Stimulated activated CD4-positive, alpha-beta T cell treated with anti-CD3 and anti-CD28 coated beads, Interleukin-1b, Interleukin-23, amount 100 ng/mL, for 4 hours (primary cell): ENCODE data around the gene CEBPG.

Experiments
- DNase-seq, 2 donors: peaks; one replicate each; pipeline ENCODE4 v3.0.0-alpha.2; 2020; ENCODE audit warnings: low read depth in 2 of 2

The CEBPG gene

DNA sequence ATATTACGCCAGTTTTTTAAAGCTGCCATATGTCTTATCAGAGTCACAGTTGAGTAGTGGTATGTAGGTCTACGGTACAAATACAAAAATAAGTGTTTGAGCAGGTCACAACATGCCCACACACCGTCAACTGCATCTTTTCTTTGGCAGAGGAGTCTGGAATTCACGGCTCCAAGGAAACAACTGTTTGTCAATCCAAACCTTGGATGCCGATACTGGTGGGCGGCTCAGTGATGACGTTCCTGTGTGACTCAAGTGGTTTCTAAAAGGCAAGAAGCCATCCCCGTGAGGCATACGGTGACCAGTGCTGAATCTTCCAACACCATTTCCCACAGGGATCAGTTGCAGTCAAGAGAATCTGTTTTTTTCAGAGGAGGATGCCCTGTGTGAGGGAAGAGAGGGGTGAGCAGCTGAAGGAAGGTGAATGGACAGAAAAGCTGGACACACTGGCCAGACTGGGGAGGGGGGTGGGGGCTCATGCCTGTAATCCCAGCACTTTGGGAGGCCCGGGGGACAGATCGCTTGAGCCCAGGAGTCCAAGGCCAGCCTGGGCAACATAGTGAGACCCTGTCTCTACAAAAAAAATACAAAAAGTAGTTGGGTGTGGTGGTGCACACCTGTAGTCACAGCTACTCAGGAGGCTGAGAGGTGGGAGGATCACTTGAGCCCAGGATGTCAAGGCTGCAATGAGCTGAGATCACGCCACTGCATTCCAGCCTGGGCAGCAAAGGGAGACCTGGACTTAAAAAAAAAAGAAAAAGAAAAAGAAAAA is 22.8 kb upstream of the CEBPG start:
- DNase-seq, result no peak

GRCh38 chr19:33355535-33355934 is 18.0 kb upstream of the CEBPG start:
- DNase-seq, result no peak

GRCh38 chr19:33357556-33357955 is 16.0 kb upstream of the CEBPG start:
- no peak for DNase-seq

GRCh38 chr19:33358408-33358807 is 15.1 kb upstream of the CEBPG start:
- no peak for DNase-seq

DNA sequence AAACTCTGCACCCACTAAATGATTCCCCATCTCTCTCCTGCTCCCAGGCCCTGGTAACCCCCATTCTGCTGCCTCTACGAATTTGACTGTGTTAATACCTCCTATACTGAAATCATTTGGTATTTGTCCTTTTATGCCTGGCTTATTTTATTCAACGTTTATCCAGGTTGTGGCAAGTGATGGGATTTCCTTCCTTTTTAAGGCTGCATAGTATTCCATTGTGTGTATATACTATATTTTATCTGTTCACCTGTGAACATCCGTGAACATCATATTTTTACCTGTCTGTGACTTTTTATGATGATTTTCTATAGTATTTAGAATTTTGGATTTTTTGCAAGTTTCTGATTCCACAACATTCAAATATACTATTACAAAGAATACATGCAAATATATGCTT is 13.9 kb upstream of the CEBPG start:
- DNase-seq, result no peak

DNA sequence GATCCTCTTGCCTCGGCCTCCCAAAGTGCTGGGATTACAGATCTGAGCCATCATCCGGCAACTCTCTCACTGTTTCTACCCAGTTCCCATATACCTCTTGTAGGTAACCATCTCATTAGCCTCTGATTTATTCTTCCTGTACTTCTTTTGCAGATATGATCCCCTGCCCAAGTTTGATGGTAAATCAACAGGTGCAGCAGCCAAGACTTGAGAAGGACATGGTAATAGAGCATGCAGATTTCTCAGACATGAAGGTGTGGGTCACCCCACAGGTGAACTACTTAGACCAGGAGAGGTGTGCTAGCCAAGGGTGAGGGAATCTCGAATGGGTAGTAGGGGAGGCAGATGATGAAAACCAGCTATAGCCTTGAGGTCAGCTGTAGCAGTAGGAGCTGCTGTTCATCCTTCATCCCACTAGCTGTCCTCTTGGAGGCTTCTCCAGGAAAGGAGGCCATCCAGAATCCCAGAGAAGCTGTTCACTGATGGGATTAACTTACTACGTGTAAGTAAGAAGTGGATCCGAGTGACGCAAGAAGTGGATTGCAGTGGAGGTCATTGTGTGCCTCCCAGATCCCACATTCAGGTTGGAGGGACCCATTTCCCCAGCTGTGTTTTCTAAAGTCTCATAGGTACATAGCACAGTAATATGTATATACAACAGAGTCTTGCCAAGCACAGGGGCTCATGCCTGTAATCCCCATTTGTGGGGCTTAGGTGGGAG is 10.8 kb upstream of the CEBPG start:
- DNase-seq, result no peak

DNA sequence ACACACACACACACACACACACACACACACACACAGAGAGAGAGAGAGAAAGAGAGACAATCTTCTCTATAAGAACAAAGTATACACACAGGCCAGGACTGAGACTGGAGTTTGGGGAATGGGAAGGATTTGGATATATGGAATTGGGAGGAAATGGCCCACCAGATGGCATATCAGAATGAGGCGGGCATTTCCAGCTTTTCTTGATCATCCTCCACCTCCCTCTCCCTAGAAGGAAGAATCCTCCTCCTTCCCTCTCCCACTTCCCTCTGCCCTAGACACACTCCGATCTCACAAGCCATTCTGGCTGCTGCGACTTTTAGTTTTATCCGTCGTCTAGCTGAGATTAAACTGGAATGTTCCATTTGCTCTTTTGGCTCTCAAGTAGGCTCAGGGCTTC is 10.0 kb upstream of the CEBPG start:
- no peak for DNase-seq

GRCh38 chr19:33365691-33366090 is 7.8 kb upstream of the CEBPG start:
- no peak for DNase-seq

DNA sequence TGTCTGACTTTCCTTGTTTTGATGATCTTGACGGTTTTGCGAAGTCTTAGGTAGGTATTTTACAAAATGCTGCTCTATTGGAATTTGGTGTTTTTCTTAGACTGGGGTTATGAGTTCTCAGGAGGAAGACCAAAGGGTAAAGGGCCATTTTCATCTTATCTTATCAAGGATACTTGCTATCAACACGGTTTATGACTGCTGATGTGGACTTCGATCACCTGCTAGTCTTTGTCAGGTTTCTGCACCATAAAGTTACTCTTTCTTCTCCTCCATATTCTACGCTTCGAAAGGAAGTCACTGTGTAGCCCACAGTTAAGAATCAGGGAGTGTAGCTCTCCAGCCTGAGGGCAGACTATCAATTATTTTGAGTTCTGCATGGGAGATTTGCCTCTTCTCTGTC is 7.4 kb upstream of the CEBPG start:
- no peak for DNase-seq

DNA sequence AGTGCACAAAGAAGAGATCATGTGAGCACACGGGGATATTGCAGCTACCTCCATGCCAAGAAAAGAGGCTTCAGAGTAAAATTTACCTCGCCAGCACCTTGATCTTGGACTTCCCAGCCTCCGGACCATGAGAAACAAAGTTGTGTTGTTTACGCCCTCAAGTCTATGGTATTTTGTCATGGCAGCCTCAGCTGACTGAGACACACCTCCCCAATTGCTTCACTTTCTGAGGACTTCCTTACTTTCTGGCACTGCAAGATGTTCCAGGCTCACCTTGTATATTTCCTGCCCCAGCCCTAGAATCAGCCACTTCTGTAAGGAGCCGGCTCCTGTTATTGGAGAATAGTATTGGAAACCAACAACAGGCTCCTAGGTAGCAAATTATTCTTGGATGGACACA is 6.6 kb upstream of the CEBPG start:
- DNase-seq, result no peak

- no peak for DNase-seq
Measured at GRCh38 chr19:33368074-33368864, 5.2 kb upstream of the CEBPG start.

DNA sequence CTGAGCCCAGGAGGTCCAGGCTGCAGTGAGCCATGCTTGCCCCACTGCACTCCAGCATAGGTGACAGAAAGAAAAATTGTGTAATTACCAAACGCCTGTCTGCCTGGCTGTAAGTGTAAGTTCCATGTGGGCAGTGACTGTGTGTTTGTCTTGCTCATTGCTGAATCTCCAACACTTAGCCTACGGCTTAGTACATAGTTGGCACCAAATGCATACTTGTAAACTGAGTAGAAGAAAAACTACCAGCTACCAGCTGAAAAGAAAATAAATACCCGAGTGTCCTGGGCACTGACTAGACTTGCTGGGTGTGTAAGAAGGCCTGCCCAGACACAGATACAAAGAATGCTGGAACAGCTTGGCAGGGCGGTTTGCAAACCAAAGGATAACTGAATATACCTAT is 2.7 kb upstream of the CEBPG start:
- no peak for DNase-seq

DNA sequence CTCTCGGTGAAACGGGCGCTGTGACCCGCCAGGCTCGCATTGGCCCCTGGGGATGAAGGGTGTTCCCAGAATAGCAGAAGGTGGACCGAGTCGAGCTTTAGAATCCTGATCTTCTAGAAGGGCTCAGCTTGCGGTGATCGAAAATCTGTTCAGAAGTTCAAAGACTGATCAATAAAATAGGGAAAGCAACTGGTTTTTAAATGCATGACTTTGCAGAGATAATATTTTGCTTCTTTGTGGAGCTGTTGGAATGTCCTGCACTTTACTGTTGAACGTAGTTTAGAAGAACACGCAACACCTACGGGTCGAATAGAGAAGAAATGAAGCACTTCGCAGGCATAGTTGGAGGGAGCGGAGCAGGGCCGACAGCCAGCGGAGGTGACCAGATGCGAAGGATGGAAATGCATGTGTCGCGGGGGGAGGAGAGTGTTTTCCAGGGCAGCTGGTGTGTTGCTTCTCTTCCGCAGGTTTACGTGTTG is 766 bp downstream of the CEBPG start:
- DNase-seq, result no peak

GRCh38 chr19:33375156-33375836 is 1.8 kb downstream of the CEBPG start:
- DNase-seq, result no peak

DNA sequence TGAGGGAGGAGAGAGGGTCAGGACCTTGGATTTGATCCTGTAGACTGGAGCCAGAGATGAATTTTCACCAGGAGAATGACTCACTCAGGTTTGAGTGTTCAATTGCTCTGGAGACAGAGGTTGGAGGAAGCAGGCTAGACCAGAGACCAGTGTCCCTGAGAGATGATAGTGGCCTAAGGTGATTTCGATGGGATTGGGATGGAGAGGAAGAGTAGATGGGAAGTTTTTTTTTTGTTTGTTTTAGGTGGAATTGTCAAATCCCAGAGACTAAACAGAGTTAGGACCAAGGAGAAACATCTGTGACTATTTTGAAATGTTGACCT is 2.3 kb downstream of the CEBPG start:
- DNase-seq, result no peak

- DNase-seq, result no peak
Measured at GRCh38 chr19:33376423-33376822, 2.9 kb downstream of the CEBPG start.

- DNase-seq, result no peak
Measured at GRCh38 chr19:33376941-33377557, 3.5 kb downstream of the CEBPG start.

DNA sequence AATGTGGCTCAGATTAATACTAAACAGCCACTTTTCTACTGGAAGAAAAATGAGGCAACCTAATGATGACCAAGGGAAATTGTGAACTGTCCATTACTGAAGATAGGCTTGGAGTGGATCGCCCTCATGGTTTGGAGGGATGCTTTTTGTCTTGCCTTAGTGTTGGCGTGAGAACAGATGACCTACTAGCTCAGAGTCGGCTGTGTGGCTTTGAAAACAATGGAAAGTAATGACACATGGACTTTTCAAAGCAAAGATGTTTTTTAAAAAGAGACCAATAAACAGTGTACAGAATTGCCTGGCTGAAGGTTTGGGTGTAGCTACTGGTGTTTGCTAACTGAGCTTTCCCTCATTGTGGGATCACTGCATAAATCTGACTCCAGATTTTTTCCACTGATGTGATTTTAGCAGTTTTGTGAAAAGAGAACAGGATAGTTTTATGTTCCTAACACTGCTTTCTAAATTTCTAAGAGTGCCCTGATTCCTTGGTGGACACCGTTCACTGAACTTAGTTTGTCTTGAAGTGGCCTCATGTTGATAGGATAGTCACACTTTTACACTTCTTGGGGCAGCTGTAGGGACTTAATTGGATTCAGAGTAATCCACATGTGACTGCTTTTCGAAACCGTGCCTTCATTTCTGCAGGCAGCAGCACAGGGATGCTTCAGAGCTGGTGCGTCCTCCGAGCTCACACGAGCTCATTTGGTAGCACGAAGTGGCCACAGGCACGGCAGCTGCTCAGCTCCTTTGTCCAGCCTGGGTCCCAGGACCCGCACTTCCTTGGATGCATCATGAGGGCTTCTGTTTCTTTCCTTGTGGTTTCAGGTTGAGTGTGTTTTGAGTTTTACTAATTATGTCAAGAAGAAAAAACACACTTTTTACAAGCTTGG is 4.3 kb downstream of the CEBPG start:
- no peak for DNase-seq

DNA sequence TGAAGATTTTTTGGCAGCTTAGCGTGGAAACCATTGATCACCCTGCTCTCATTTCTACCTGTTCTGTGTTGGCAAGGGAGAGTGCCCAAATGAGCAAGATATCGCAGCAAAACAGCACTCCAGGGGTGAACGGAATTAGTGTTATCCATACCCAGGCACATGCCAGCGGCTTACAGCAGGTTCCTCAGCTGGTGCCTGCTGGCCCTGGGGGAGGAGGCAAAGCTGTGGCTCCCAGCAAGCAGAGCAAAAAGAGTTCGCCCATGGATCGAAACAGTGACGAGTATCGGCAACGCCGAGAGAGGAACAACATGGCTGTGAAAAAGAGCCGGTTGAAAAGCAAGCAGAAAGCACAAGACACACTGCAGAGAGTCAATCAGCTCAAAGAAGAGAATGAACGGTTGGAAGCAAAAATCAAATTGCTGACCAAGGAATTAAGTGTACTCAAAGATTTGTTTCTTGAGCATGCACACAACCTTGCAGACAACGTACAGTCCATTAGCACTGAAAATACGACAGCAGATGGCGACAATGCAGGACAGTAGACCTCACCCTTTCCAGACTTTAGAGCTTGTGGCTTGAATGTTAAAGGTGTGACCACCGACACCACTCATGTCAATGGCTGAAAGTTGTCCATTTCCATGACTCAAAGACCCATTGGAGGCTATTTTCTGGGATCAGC is 5.8 kb downstream of the CEBPG start:
- no peak for DNase-seq

DNA sequence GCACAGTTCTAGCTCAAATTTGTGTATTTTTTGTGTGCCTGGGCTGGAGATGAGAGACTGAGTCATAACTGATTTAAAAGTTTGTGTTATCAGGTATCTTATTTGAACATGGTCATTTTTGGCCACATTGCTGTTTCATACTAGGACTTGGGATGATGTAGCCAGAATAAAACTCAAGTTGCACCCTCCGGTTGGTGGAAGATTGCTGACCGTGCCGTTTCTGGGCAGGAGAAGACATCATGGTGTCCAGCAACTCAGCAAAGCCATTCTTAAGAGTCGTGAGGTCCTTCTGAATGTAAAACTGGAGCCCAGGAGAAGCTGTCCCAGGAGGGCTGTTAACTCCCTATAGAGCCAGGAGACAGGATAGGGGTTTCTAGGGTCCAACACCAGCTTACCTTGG is 7.6 kb downstream of the CEBPG start:
- no peak for DNase-seq
